ENCODE measurements around the gene CLEC20A.

GRCh38 chr1:178527117-178527516, 30.4 kb upstream of the CLEC20A start:
- TF ChIP-seq EZH2 (IDR thresholded peaks at IDR 0.05; ENCODE audit: insufficient read depth, poor library complexity, severe bottlenecking) = no peak
- no peak for TF ChIP-seq EZH2phosphoT487 (IDR thresholded peaks at IDR 0.05; ENCODE audit: insufficient read depth, low read depth)
